ENCODE results near the gene EFCAB12. TPM values are rescaled to one million over a fixed set of nuclear protein-coding genes. Genes with fewer than 3 reads are reported as not detected.
A peak's percentile ranks its signal among the peaks of the same experiment; 100 is the strongest.
"Not testable (repeated sequence)": the region's sequence is repeated elsewhere in the genome, so short reads cannot be mapped to it uniquely, and the experiment has no call there.

EFCAB12 gene
- total RNA-seq, 1 donor from 2014 or later = not detected

DNA sequence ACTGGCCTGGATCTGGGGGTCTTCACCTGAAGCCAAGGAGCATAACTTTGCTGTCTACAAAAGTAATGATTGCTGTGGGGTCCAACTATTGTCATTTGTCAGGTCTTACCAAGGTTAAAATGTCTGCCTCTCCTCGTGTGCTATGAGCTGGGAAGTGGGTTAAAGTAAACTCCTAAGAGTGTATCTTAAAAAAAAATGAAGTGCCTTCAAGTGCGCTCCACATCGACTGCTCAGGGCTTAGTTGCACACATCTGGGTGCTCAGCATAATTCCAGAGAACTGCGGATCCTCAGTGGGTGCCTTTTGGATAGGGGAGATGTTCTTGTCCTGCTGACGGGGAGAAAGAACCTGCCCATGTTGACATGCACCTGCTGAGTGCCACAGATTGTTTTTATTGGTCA lies 40.9 kb downstream of the EFCAB12 start:
- Histone ChIP-seq H3K4me3 (ENCODE audit: low read depth, low read length) (no peak overlapping the region), H3K36me3 (ENCODE audit: control insufficient read depth, insufficient read depth, low read length) (peaks cover 5% of the 10 kb centered on the region), H3K27me3 (ENCODE audit: control insufficient read depth, insufficient read depth, low read length) (no peaks in the 10 kb centered on the region)
- TF ChIP-seq, protein P1, sequence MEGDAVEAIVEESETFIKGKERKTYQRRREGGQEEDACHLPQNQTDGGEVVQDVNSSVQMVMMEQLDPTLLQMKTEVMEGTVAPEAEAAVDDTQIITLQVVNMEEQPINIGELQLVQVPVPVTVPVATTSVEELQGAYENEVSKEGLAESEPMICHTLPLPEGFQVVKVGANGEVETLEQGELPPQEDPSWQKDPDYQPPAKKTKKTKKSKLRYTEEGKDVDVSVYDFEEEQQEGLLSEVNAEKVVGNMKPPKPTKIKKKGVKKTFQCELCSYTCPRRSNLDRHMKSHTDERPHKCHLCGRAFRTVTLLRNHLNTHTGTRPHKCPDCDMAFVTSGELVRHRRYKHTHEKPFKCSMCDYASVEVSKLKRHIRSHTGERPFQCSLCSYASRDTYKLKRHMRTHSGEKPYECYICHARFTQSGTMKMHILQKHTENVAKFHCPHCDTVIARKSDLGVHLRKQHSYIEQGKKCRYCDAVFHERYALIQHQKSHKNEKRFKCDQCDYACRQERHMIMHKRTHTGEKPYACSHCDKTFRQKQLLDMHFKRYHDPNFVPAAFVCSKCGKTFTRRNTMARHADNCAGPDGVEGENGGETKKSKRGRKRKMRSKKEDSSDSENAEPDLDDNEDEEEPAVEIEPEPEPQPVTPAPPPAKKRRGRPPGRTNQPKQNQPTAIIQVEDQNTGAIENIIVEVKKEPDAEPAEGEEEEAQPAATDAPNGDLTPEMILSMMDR (IDR thresholded peaks at IDR 0.05; ENCODE audit: insufficient read depth, low read length, severe bottlenecking) = no peak
- DNase-seq (ENCODE audit: low read depth) = no peak
- no peak for FAIRE-seq

- peaks cover 2% of the 10 kb centered on the region for H3K36me3 ChIP-seq (ENCODE audit: control insufficient read depth, insufficient read depth, low read length)
- DNase-seq (ENCODE audit: low read depth) = no peak
- no peak for FAIRE-seq
- H3K27me3 ChIP-seq (ENCODE audit: control insufficient read depth, insufficient read depth, low read length) = no peaks in the 10 kb centered on the region
- TF ChIP-seq, protein P1 (IDR thresholded peaks at IDR 0.05; ENCODE audit: insufficient read depth, low read length, severe bottlenecking) = no peak
- no peak overlapping the region for H3K4me3 ChIP-seq (ENCODE audit: low read depth, low read length)
Measured at GRCh38 chr3:129386984-129387383, 41.5 kb downstream of the EFCAB12 start.

GRCh38 chr3:129385507-129385906 lies 42.9 kb downstream of the EFCAB12 start:
- H3K36me3 ChIP-seq (ENCODE audit: control insufficient read depth, insufficient read depth, low read length); H3K27me3 ChIP-seq (ENCODE audit: control insufficient read depth, insufficient read depth, low read length); H3K4me3 ChIP-seq (ENCODE audit: low read depth, low read length); FAIRE-seq; DNase-seq (ENCODE audit: low read depth): not testable (repeated sequence)

- TF ChIP-seq, protein P1 (IDR thresholded peaks at IDR 0.05; ENCODE audit: insufficient read depth, low read length, severe bottlenecking) = no peak
- H3K27me3 ChIP-seq (ENCODE audit: control insufficient read depth, insufficient read depth, low read length) = no peaks in the 10 kb centered on the region
- DNase-seq (ENCODE audit: low read depth) (no peak), FAIRE-seq (no peak)
- no peaks in the 10 kb centered on the region for H3K36me3 ChIP-seq (ENCODE audit: control insufficient read depth, insufficient read depth, low read length)
- H3K4me3 ChIP-seq (ENCODE audit: low read depth, low read length) = no peak overlapping the region
Measured at GRCh38 chr3:129384594-129385323, 43.7 kb downstream of the EFCAB12 start.

- H3K27me3 ChIP-seq (ENCODE audit: control insufficient read depth, insufficient read depth, low read length); H3K36me3 ChIP-seq (ENCODE audit: control insufficient read depth, insufficient read depth, low read length); DNase-seq (ENCODE audit: low read depth); H3K4me3 ChIP-seq (ENCODE audit: low read depth, low read length): not testable (repeated sequence)
- peak; percentile 55 for FAIRE-seq
Measured at GRCh38 chr3:129384103-129384502, 44.3 kb downstream of the EFCAB12 start.

GRCh38 chr3:129383292-129383860 lies 45.1 kb downstream of the EFCAB12 start:
- no peaks in the 10 kb centered on the region for H3K27me3 ChIP-seq (ENCODE audit: control insufficient read depth, insufficient read depth, low read length)
- FAIRE-seq (no peak), DNase-seq (ENCODE audit: low read depth) (peak; percentile 42)
- no peaks in the 10 kb centered on the region for H3K36me3 ChIP-seq (ENCODE audit: control insufficient read depth, insufficient read depth, low read length)
- H3K4me3 ChIP-seq (ENCODE audit: low read depth, low read length) = no peak overlapping the region
- TF ChIP-seq, protein P1 (IDR thresholded peaks at IDR 0.05; ENCODE audit: insufficient read depth, low read length, severe bottlenecking) = peak; percentile 81

DNA sequence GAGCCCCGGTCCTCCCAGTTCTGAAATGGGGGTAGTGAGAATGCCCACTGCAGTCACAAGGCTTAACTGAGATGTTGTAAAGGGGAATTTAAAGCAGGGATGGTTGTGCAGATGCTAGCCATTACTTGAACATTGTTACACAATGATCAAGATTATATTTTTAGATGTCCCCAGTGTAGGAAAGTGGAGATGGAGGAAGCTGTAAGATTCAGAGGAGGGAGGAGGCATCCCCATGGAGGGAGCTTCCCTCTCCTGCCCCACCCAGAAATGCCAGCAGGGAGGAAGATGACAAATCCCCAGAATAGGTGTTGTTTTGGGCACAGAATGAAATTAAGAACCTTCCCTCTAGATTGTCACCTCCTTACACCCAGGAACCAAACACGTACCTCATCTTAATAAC lies 46.1 kb downstream of the EFCAB12 start:
- FAIRE-seq = no peak
- H3K36me3 ChIP-seq (ENCODE audit: control insufficient read depth, insufficient read depth, low read length) = no peaks in the 10 kb centered on the region
- no peak for DNase-seq (ENCODE audit: low read depth)
- no peak overlapping the region for H3K4me3 ChIP-seq (ENCODE audit: low read depth, low read length)
- no peaks in the 10 kb centered on the region for H3K27me3 ChIP-seq (ENCODE audit: control insufficient read depth, insufficient read depth, low read length)
- TF ChIP-seq, protein P1 (IDR thresholded peaks at IDR 0.05; ENCODE audit: insufficient read depth, low read length, severe bottlenecking) = no peak
